Measurements from ENCODE around the gene CDHR1.

CDHR1 gene

DNA sequence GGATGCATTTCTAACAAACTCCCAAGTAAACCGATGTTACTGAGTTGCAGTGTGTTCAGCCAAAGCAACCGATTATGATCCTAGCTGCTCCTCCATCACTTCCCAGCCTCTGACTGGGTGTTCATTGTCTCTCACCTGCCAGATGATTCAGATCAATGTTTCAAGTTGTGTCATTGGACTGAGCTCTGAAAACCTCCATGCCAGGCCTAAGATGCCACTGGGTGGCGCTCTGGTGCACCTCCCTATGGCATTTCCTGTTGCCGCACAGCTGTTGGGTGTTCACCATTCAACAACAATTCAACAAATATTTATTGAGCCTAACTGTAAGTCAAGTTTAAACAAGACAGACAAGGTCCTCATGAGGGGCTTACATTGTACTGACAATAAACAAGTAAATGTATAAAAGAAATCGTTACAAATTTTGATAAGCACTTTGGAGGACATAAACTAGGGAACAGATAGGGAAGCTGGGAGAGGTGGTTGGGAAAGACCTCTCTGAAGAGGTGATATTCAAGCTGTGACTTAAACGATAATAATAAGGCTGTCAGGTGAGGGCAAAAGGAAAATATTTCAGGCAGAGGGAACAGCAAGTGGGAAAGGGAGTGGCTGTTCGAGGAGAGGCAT, 73.3 kb downstream of the CDHR1 start:
- no peak for DNase-seq

DNA sequence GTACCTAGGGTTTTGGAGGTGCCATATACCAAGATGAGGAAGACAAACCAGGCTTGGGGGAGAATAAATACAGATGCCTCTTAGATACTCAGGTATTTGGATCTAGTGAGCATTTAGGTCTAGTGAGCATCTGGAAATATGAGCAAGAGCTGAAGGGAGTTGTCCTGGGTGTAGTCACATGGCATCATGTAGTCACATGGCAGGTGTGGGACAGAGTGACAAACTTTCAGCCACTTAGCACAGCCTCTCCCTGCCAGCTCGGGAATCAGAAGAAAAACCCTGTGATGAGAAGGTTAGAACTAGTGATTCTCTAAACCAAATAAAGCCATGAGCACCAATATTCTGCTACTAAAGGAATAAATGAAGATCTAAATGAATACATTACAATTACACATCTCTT, 74.8 kb downstream of the CDHR1 start:
- no peak for DNase-seq

All from NCI-H1105 (cell line).